ENCODE measurements around the gene DVL1. TPM values are rescaled to one million over a fixed set of nuclear protein-coding genes. Genes with fewer than 3 reads are reported as not detected.

The DVL1 gene
- total RNA-seq, 5 donors from 2014 or later (not counting 1 experiment from before 2014, with no cell fraction given), result 43.6 to 70.4 (median 64.9) TPM

DNA sequence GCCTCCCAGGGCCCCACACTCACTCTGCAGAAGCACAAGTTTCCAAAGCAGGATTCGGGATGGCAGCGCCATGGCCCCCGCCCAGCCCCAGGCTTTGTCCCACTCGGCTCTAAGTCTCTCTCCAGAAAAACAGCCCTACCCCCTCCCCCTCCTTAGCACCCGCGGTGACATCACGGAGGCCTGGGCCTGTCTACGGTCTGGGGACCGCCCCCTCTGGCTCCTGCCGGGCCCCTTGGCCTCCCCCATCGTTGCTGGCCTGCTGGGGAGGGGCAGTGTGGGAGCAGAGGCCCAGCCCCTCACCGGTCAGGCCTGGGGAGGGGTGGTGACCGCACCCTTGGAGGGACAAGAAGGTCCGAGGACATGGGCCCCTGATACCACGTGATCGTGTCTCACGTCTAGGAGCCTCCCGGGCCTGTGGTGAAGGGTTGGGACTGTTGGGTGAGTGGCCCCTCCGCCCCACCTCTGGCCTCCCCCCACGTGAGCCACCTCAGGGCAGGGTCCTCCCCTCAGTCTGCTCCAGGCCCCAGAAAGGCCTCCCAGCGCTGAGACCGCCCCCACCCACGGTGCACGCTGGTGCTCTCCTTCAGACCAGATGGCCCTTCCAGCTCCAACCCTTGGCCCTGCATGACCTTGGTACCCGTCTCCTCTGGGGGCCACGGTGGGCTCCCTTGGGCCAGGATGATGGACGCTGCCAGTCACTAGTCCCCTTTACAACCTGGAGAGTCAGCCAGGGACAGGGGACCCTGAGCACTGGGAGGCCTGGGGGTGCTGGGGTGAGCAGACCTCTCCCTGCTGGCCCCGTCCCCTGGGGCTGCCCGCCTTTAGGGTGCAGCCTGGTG is 9.4 kb upstream of the DVL1 start, which contains the start of gene MXRA8:
Gene MXRA8, minus strand, starts transcription at position 123 of the 839 bp plus-strand sequence. Its CDS starts 51 bp downstream, at position 72.
- 34% methylated on average over 20 of the region's 29 CpGs for WGBS (ENCODE audit: insufficient coverage)

DNA sequence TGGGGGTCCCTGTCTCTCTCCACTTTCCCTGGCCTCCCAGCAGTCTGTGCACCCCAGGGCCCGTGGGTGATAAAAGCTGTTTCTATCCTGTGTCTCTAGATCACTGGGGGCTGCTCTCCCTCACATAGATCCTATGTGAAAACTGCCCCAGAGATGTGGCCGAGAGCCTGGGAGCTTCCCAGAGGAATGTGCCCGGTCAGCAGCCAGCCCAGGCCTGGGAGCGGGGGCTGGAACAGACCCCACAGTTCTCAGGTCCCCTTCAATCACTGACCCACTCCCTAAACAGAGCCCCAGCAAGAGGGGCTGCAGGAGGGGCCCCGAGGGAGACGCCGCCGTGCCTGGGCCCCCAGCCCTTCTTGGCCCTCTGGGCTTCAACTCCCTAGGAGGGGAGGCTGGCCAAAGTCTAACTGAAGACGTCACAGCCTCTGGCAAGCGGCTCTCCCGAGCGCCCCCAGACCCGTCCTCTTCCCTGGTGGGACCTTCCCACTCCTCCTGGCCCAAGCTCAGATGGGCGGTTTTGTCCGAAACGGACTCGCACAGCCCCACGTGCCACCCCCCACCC is 8.7 kb upstream of the DVL1 start:
- CTCF ChIA-PET, result no interaction called here
- Histone ChIP-seq H3K4me3 (ENCODE audit: control insufficient read depth in 1 of 2, extremely low read depth in 1 of 2, low read length in 1 of 2) (no peak overlapping the region), H3K27me3 (replicated peaks in 1 of 2; ENCODE audit: control insufficient read depth in 2 of 2, extremely low read depth in 1 of 2, insufficient read depth in 2 of 2, low read length in 1 of 2) (peaks cover 0 to 73% of the 10 kb centered on the region in 2 experiments), H3K9me3 (no peaks in the 10 kb centered on the region), H3K36me3 (ENCODE audit: control insufficient read depth in 2 of 2, extremely low read depth in 1 of 2, insufficient read depth in 1 of 2, low read length in 1 of 2) (no peaks in the 10 kb centered on the region), H3K27ac (ENCODE audit: low read length) (no peak overlapping the region), H3K4me1 (ENCODE audit: control insufficient read depth in 1 of 2, extremely low read depth in 1 of 2, insufficient read depth in 2 of 2, low read length in 2 of 2) (peaks cover 11 to 51% of the 10 kb centered on the region in 2 experiments)
- Mint-ChIP-seq H3K27me3 (peaks cover 0 to 25% of the 10 kb centered on the region in 2 donors), H3K4me1 (peaks cover 8 to 26% (median 16%) of the 10 kb centered on the region in 3 donors), H3K36me3 (no peaks in the 10 kb centered on the region), H3K4me3 (peak overlapping the region in 1 of 3 donors; percentile 73), H3K27ac (peak overlapping the region in 1 of 2 donors; percentile 4), H3K9me3 (no peaks in the 10 kb centered on the region)
- POLR2A ChIA-PET, result no interaction called here
- no peak for ATAC-seq (replicated peaks in 1 of 4)
- no peak for DNase-seq
- WGBS (ENCODE audit: insufficient coverage), result 39% methylated on average over 14 of the region's 18 CpGs

More for the DNA sequence above, 9.4 kb upstream of the DVL1 start, which contains the start of gene MXRA8:
- H3K27me3 ChIP-seq (replicated peaks in 1 of 2; ENCODE audit: control insufficient read depth in 2 of 2, extremely low read depth in 1 of 2, insufficient read depth in 2 of 2, low read length in 1 of 2), result peaks cover 0 to 66% of the 10 kb centered on the region in 2 experiments
- Mint-ChIP-seq H3K27ac (peak within 1 kb of the TSS; percentile 39 to 69), H3K4me3 (peak within 1 kb of the TSS in 1 of 3 donors; percentile 73), H3K27me3 (peaks cover 0 to 21% of the 10 kb centered on the region in 2 donors), H3K4me1 (peaks cover 7 to 22% (median 16%) of the 10 kb centered on the region in 3 donors), H3K36me3 (no peaks in the 10 kb centered on the region), H3K9me3 (no peaks in the 10 kb centered on the region)
- no peak within 1 kb of the TSS for H3K27ac ChIP-seq (ENCODE audit: low read length)
- H3K36me3 ChIP-seq (ENCODE audit: control insufficient read depth in 2 of 2, extremely low read depth in 1 of 2, insufficient read depth in 1 of 2, low read length in 1 of 2), result no peaks in the 10 kb centered on the region
- ChIA-PET POLR2A (no interaction called here), CTCF (no interaction called here)
- peak in 1 of 4 experiments; percentile 30 for ATAC-seq (replicated peaks in 1 of 4)
- no peak for DNase-seq
- peak within 1 kb of the TSS in 1 of 2 donors; percentile 26 for H3K4me3 ChIP-seq (ENCODE audit: control insufficient read depth in 1 of 2, extremely low read depth in 1 of 2, low read length in 1 of 2)
- peaks cover 11 to 44% of the 10 kb centered on the region in 2 experiments for H3K4me1 ChIP-seq (ENCODE audit: control insufficient read depth in 1 of 2, extremely low read depth in 1 of 2, insufficient read depth in 2 of 2, low read length in 2 of 2)
- no peaks in the 10 kb centered on the region for H3K9me3 ChIP-seq

DNA sequence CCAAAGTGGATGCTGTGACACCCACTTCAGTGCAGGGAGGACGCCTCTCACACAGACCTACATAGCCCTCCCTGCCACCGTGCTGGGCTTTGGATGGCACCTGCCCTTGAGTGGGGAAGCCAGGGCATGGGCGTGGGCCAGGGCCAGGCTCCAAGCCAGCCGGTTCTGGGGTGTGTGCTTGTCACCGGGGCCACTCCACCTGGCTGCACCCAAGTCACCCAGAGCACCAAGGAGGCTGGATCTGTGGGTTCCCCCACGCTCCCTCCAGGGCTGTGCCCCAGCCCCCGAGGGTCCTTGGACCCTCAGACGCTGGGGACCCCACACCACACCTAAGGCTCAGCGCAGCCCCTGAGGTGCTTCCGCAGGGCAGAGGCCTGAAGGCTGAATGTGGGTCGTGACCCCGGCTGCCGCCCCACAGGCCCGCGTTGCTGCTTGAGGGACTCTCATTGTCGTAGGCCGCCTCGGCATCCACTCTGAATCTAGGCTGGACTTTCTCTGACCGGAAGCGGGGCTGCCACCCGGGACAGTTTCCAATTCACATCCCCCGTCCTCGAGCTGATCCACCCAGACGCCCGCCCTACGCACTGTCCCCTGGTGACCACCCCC is 7.7 kb upstream of the DVL1 start:
- peaks cover 7 to 35% of the 10 kb centered on the region in 2 donors for H3K27me3 Mint-ChIP-seq
- H3K36me3 ChIP-seq (ENCODE audit: control insufficient read depth in 2 of 2, extremely low read depth in 1 of 2, insufficient read depth in 1 of 2, low read length in 1 of 2), result no peaks in the 10 kb centered on the region
- H3K4me1 Mint-ChIP-seq, result peaks cover 18 to 36% (median 22%) of the 10 kb centered on the region in 3 donors
- H3K27me3 ChIP-seq (replicated peaks in 1 of 2; ENCODE audit: control insufficient read depth in 2 of 2, extremely low read depth in 1 of 2, insufficient read depth in 2 of 2, low read length in 1 of 2), result peaks cover 0 to 83% of the 10 kb centered on the region in 2 experiments
- H3K27ac Mint-ChIP-seq, result no peak overlapping the region
- H3K4me3 ChIP-seq (ENCODE audit: control insufficient read depth in 1 of 2, extremely low read depth in 1 of 2, low read length in 1 of 2), result no peak overlapping the region
- peaks cover 11 to 59% of the 10 kb centered on the region in 2 experiments for H3K4me1 ChIP-seq (ENCODE audit: control insufficient read depth in 1 of 2, extremely low read depth in 1 of 2, insufficient read depth in 2 of 2, low read length in 2 of 2)
- WGBS (ENCODE audit: insufficient coverage), result 74% methylated on average over 26 of the region's 26 CpGs
- H3K9me3 ChIP-seq, result no peaks in the 10 kb centered on the region
- DNase-seq (no peak), ATAC-seq (replicated peaks in 1 of 4) (no peak)
- POLR2A ChIA-PET, result no interaction called here
- no peaks in the 10 kb centered on the region for H3K36me3 Mint-ChIP-seq
- CTCF ChIA-PET, result no interaction called here
- H3K27ac ChIP-seq (ENCODE audit: low read length), result no peak overlapping the region
- no peaks in the 10 kb centered on the region for H3K9me3 Mint-ChIP-seq
- peak overlapping the region in 1 of 3 donors; percentile 16 for H3K4me3 Mint-ChIP-seq

DNA sequence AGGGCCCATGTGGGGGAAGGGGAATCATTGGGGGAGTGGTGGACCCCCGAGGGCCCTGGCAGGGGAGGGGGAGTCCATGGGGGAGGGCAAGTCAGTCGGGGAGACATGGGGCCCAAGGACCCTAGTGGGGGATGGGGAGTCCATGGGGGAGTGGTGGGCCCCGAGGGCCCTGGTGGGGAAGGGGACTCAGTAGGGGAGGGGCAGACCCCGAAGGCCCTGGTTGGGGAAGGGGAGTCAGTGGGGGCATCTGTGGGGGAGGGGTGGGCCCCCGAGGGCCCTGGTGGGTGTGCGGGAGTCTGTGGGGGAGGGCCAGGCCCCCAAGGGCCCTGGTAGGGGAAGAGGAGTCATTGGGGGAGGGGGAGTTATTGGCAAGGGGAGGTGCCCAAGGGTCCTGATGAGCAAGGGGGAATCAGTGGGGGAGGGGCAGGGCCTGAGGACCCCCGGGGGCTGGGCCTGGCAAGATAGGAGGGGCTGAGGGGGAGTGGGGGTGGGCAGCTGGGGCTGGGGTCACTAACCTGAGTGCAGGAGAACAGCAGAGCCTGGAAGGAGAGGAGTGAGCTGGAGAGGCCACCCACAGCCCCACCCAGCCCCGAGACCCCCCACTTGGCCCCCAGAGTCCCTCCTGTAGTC is 7.1 kb upstream of the DVL1 start:
- Histone ChIP-seq H3K27ac (ENCODE audit: low read length) (no peak overlapping the region), H3K9me3 (no peaks in the 10 kb centered on the region), H3K36me3 (ENCODE audit: control insufficient read depth in 2 of 2, extremely low read depth in 1 of 2, insufficient read depth in 1 of 2, low read length in 1 of 2) (no peaks in the 10 kb centered on the region), H3K4me1 (ENCODE audit: control insufficient read depth in 1 of 2, extremely low read depth in 1 of 2, insufficient read depth in 2 of 2, low read length in 2 of 2) (peaks cover 11 to 65% of the 10 kb centered on the region in 2 experiments), H3K4me3 (ENCODE audit: control insufficient read depth in 1 of 2, extremely low read depth in 1 of 2, low read length in 1 of 2) (no peak overlapping the region), H3K27me3 (replicated peaks in 1 of 2; ENCODE audit: control insufficient read depth in 2 of 2, extremely low read depth in 1 of 2, insufficient read depth in 2 of 2, low read length in 1 of 2) (peaks cover 0 to 86% of the 10 kb centered on the region in 2 experiments)
- no peaks in the 10 kb centered on the region for H3K36me3 Mint-ChIP-seq
- ATAC-seq (replicated peaks in 1 of 4), result no peak
- peaks cover 7 to 35% of the 10 kb centered on the region in 2 donors for H3K27me3 Mint-ChIP-seq
- whole genome bisulfite sequencing (ENCODE audit: insufficient coverage), result 59% methylated on average over 6 of the region's 8 CpGs
- H3K27ac Mint-ChIP-seq, result no peak overlapping the region
- ChIA-PET POLR2A (no interaction called here), CTCF (no interaction called here)
- H3K4me3 Mint-ChIP-seq, result no peak overlapping the region
- DNase-seq, result no peak
- H3K4me1 Mint-ChIP-seq, result peaks cover 18 to 36% (median 22%) of the 10 kb centered on the region in 3 donors
- no peaks in the 10 kb centered on the region for H3K9me3 Mint-ChIP-seq

DNA sequence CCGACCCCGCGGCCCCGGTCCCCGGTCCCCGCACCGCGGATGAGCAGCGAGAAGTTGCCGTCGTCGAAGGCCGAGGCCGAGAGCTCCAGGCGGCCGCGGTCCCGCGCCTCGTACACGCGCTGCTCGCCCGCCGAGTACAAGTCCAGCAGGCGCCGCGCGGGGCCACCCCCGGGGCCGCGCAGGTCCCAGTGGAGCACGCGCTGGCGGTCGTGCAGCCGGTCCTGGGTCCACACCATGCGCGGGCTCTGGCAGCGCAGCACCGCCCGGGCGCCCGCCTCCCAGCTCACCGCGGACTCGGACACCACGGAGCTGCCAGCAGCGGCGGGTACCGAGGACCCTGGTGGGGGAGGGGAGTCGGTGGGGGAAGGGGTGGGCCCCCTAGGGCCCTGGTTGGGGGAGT is 6.2 kb upstream of the DVL1 start:
- H3K4me1 ChIP-seq (ENCODE audit: control insufficient read depth in 1 of 2, extremely low read depth in 1 of 2, insufficient read depth in 2 of 2, low read length in 2 of 2), result peaks cover 11 to 63% of the 10 kb centered on the region in 2 experiments
- no peaks in the 10 kb centered on the region for H3K36me3 Mint-ChIP-seq
- WGBS (ENCODE audit: insufficient coverage), result 4% methylated on average over 40 of the region's 52 CpGs
- ATAC-seq (replicated peaks in 1 of 4) (peak in 2 of 4 experiments; percentile 5 to 14), DNase-seq (no peak)
- no peak overlapping the region for H3K4me3 Mint-ChIP-seq
- H3K36me3 ChIP-seq (ENCODE audit: control insufficient read depth in 2 of 2, extremely low read depth in 1 of 2, insufficient read depth in 1 of 2, low read length in 1 of 2), result no peaks in the 10 kb centered on the region
- no peak overlapping the region for H3K27ac Mint-ChIP-seq
- CTCF ChIA-PET, result no interaction called here
- POLR2A ChIA-PET, result interaction anchor here in 1 of 2 donors (0.6 kb wide), 1 partner anchor 32 kb away, joined by 5 read pairs; no protein-coding TSS in a partner anchor
- H3K9me3 Mint-ChIP-seq, result no peaks in the 10 kb centered on the region
- no peak overlapping the region for H3K27ac ChIP-seq (ENCODE audit: low read length)
- peaks cover 7 to 31% of the 10 kb centered on the region in 2 donors for H3K27me3 Mint-ChIP-seq
- peaks cover 0 to 79% of the 10 kb centered on the region in 2 experiments for H3K27me3 ChIP-seq (replicated peaks in 1 of 2; ENCODE audit: control insufficient read depth in 2 of 2, extremely low read depth in 1 of 2, insufficient read depth in 2 of 2, low read length in 1 of 2)
- H3K4me1 Mint-ChIP-seq, result peaks cover 18 to 33% (median 22%) of the 10 kb centered on the region in 3 donors
- H3K9me3 ChIP-seq, result no peaks in the 10 kb centered on the region
- no peak overlapping the region for H3K4me3 ChIP-seq (ENCODE audit: control insufficient read depth in 1 of 2, extremely low read depth in 1 of 2, low read length in 1 of 2)

Measured in T-cell (primary cell).